ENCODE data around the gene CKM.
"Not testable (repeated sequence)": the region's sequence is repeated elsewhere in the genome, so short reads cannot be mapped to it uniquely, and the experiment has no call there.

GRCh38 chr19:45269939-45270338 lies 52.7 kb downstream of the CKM start:
- not testable (repeated sequence) for TF ChIP-seq EZH2 (IDR thresholded peaks at IDR 0.05; ENCODE audit: borderline replicate concordance); CTCF (IDR thresholded peaks at IDR 0.05; ENCODE audit: poor library complexity)

Data from hepatocyte (in vitro differentiated cells).